ENCODE measurements around the gene DCUN1D1.

Gene DCUN1D1

DNA sequence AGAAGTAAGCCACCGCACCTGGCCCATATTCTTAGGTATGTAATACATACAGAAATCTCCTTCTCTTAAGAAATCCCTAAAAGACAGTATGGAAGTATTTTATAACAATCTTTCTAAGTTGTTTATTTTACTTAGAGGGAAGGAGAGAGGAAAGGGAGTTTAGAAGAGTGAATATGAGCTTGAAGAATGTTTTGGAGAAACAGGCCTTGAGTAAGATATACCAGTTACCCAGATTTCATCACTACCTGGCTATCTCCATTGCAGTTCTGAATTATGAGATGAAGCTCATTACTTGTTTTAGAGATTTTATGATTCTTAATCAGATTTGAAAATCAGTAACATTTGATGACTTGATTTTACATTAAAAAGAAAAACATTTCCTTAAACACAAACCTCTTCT is 71.9 kb downstream of the DCUN1D1 start:
- TF ChIP-seq YY1 (IDR thresholded peaks at IDR 0.05; ENCODE audit: insufficient read depth, insufficient read length) (no peak), SUZ12 (IDR thresholded peaks at IDR 0.05; ENCODE audit: extremely low read depth, insufficient read depth, insufficient read length) (no peak), ZNF274 (IDR thresholded peaks at IDR 0.05; ENCODE audit: low read depth, low read length) (no peak)
- Histone ChIP-seq H3K4me1 (ENCODE audit: insufficient read depth, insufficient read length) (no peaks in the 10 kb centered on the region), H3K4me3 (ENCODE audit: insufficient read length, low read depth) (no peak overlapping the region), H3K36me3 (ENCODE audit: insufficient read depth, insufficient read length, low read length) (no peaks in the 10 kb centered on the region), H3K9me3 (ENCODE audit: insufficient read depth, low read length) (no peaks in the 10 kb centered on the region), H3K9ac (ENCODE audit: insufficient read length, low read depth) (no peak overlapping the region), H3K27me3 (ENCODE audit: insufficient read depth, insufficient read length) (no peaks in the 10 kb centered on the region)
- no peak for DNase-seq (ENCODE audit: low read depth, low spot score)

DNA sequence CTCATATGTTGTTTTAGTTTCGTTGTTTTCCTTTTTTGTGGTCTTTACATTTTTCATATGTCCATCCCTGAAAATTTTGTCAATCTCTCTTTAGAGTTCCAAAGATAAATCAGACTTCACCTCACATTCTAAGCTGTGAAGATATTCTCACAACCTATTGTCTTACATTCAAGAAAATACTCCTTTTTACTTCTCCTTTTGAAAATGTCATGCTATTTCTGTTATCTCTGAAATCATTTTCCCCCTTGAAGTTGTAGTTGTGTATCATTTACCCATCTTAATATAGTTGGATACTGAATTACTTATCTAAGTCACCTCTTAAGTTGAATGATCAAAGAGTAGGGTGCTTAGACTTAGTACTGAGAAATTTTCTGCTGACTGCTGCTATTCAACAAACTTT is 74.3 kb downstream of the DCUN1D1 start:
- Histone ChIP-seq H3K9ac (ENCODE audit: insufficient read length, low read depth) (no peak overlapping the region), H3K4me3 (ENCODE audit: insufficient read length, low read depth) (no peak overlapping the region), H3K36me3 (ENCODE audit: insufficient read depth, insufficient read length, low read length) (peaks cover 4% of the 10 kb centered on the region), H3K9me3 (ENCODE audit: insufficient read depth, low read length) (no peaks in the 10 kb centered on the region), H3K27me3 (ENCODE audit: insufficient read depth, insufficient read length) (no peaks in the 10 kb centered on the region), H3K4me1 (ENCODE audit: insufficient read depth, insufficient read length) (no peaks in the 10 kb centered on the region)
- DNase-seq (ENCODE audit: low read depth, low spot score): no peak
- TF ChIP-seq ZNF274 (IDR thresholded peaks at IDR 0.05; ENCODE audit: low read depth, low read length): no peak

DNA sequence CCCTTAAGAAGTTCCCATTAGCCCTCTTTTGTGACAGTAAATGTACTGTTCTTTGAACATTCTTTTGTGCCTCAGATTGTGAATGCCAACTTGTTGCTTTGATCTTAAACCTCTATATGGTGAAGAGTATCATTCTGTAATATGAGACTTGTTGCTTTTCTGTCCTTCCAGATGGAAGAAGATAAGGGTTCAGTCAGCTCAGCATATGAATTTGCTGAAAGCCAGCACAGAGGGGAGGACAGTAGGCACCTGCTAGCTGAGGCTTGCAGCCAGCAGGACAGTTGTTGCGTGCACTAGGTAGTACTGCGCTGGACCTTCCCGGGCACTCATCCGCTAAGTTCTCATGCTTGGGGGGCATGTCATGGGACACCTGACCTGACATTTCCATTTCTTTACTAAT is 74.7 kb downstream of the DCUN1D1 start:
- Histone ChIP-seq H3K9ac (ENCODE audit: insufficient read length, low read depth) (no peak overlapping the region), H3K4me3 (ENCODE audit: insufficient read length, low read depth) (no peak overlapping the region), H3K27me3 (ENCODE audit: insufficient read depth, insufficient read length) (no peaks in the 10 kb centered on the region), H3K9me3 (ENCODE audit: insufficient read depth, low read length) (no peaks in the 10 kb centered on the region), H3K4me1 (ENCODE audit: insufficient read depth, insufficient read length) (no peaks in the 10 kb centered on the region), H3K36me3 (ENCODE audit: insufficient read depth, insufficient read length, low read length) (peaks cover 4% of the 10 kb centered on the region)
- TF ChIP-seq YY1 (IDR thresholded peaks at IDR 0.05; ENCODE audit: insufficient read depth, insufficient read length) (no peak), SUZ12 (IDR thresholded peaks at IDR 0.05; ENCODE audit: extremely low read depth, insufficient read depth, insufficient read length) (no peak), ZNF274 (IDR thresholded peaks at IDR 0.05; ENCODE audit: low read depth, low read length) (no peak)
- no peak for DNase-seq (ENCODE audit: low read depth, low spot score)

DNA sequence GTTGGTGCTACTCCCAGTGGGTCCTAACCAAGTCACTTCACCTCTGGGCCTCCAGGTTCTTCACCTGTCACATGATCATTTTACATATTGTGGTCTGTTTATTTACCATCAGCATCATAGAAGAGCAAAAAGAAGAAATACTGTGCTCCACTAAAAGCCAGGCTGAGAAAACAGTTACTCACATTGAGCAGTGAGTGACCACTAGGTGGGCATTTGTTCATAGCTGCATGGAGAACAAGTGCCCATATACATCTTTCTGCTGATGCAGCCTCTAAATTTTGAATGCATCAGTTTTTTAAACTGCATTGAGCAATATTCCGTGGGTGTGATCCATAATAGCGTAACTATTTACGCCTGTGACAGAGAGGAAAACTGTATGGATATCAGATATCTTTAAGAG is 76.2 kb downstream of the DCUN1D1 start:
- no peaks in the 10 kb centered on the region for H3K27me3 ChIP-seq (ENCODE audit: insufficient read depth, insufficient read length)
- DNase-seq (ENCODE audit: low read depth, low spot score): no peak
- no peaks in the 10 kb centered on the region for H3K9me3 ChIP-seq (ENCODE audit: insufficient read depth, low read length)
- H3K4me1 ChIP-seq (ENCODE audit: insufficient read depth, insufficient read length): no peaks in the 10 kb centered on the region
- TF ChIP-seq YY1 (IDR thresholded peaks at IDR 0.05; ENCODE audit: insufficient read depth, insufficient read length) (no peak), SUZ12 (IDR thresholded peaks at IDR 0.05; ENCODE audit: extremely low read depth, insufficient read depth, insufficient read length) (no peak), ZNF274 (IDR thresholded peaks at IDR 0.05; ENCODE audit: low read depth, low read length) (no peak)
- no peak overlapping the region for H3K9ac ChIP-seq (ENCODE audit: insufficient read length, low read depth)
- no peak overlapping the region for H3K4me3 ChIP-seq (ENCODE audit: insufficient read length, low read depth)
- H3K36me3 ChIP-seq (ENCODE audit: insufficient read depth, insufficient read length, low read length): peaks cover 4% of the 10 kb centered on the region

DNA sequence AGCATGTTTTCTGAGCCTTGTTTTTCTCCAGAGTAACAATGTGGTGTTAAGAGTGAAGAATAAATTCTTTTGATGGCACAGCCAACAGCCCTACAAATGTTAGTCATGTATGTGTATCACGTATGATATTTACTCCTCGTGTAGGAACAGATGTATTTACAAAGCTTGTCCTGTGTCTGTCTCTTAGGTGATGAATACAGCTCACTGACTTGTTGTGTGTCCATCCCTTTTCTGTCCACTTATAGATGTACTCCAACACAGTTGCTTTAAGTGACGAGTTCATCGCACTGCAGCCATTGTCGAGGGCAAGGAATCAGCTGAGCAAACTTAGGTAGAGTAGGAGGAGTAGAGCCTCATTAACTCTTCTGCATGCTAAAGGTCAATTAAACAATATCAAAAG is 78.1 kb downstream of the DCUN1D1 start:
- DNase-seq (ENCODE audit: low read depth, low spot score): no peak
- TF ChIP-seq SUZ12 (IDR thresholded peaks at IDR 0.05; ENCODE audit: extremely low read depth, insufficient read depth, insufficient read length) (no peak), YY1 (IDR thresholded peaks at IDR 0.05; ENCODE audit: insufficient read depth, insufficient read length) (no peak), ZNF274 (IDR thresholded peaks at IDR 0.05; ENCODE audit: low read depth, low read length) (no peak)
- H3K4me1 ChIP-seq (ENCODE audit: insufficient read depth, insufficient read length): no peaks in the 10 kb centered on the region
- H3K27me3 ChIP-seq (ENCODE audit: insufficient read depth, insufficient read length): no peaks in the 10 kb centered on the region
- no peaks in the 10 kb centered on the region for H3K9me3 ChIP-seq (ENCODE audit: insufficient read depth, low read length)
- H3K9ac ChIP-seq (ENCODE audit: insufficient read length, low read depth): no peak overlapping the region
- H3K36me3 ChIP-seq (ENCODE audit: insufficient read depth, insufficient read length, low read length): peaks cover 11% of the 10 kb centered on the region
- no peak overlapping the region for H3K4me3 ChIP-seq (ENCODE audit: insufficient read length, low read depth)

DNA sequence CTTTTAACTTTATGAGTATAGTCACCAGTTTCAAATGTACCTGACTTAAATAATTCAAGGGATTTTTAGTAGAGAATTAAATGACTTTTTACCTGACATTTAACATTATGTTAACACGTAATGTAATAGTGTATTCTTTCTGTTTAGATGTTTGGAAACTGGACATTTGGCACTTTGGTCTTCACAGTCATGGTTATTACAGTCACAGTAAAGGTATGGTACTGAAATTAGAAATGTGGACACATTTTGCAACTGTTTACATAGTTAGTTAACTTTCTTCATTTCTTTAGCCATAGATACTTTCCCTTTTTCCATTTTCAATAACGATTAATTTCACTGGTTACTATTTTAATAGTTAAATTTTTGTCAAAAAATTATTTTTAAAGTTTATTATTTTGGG is 83.8 kb downstream of the DCUN1D1 start:
- Histone ChIP-seq H3K36me3 (ENCODE audit: insufficient read depth, insufficient read length, low read length) (peaks cover 7% of the 10 kb centered on the region), H3K9ac (ENCODE audit: insufficient read length, low read depth) (no peak overlapping the region), H3K9me3 (ENCODE audit: insufficient read depth, low read length) (no peaks in the 10 kb centered on the region), H3K4me3 (ENCODE audit: insufficient read length, low read depth) (no peak overlapping the region), H3K4me1 (ENCODE audit: insufficient read depth, insufficient read length) (no peaks in the 10 kb centered on the region), H3K27me3 (ENCODE audit: insufficient read depth, insufficient read length) (no peaks in the 10 kb centered on the region)
- no peak for DNase-seq (ENCODE audit: low read depth, low spot score)
- TF ChIP-seq YY1 (IDR thresholded peaks at IDR 0.05; ENCODE audit: insufficient read depth, insufficient read length) (no peak), ZNF274 (IDR thresholded peaks at IDR 0.05; ENCODE audit: low read depth, low read length) (no peak), SUZ12 (IDR thresholded peaks at IDR 0.05; ENCODE audit: extremely low read depth, insufficient read depth, insufficient read length) (no peak)

DNA sequence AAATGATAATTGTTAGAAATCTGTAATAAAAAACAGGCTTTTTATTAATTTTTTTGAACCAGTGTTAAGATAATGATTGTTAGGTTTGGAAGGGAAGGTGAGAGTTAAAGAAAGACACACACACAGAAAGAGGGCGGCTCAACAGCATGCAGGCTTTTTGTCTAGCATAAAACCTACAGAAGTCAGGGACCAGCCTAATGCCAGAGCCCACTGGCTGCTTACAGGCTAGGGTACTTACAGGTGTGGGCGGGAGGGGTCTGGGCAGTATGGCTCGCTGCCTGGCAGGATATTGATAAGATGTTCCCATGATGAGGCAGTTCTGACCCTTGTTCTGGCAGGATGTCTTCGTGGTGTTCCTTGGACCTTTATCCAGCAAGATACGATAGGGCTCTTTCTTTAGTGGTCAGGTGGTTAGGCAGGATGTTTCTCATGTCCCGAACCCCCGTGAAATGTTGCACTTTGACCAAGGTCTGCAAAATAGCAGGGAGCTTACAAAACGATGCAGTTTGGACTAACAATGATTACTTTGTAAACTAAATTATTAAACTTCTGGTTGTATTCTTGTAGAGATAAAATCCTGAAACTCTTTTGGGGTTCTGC is 84.7 kb downstream of the DCUN1D1 start:
- Histone ChIP-seq H3K4me1 (ENCODE audit: insufficient read depth, insufficient read length) (no peaks in the 10 kb centered on the region), H3K27me3 (ENCODE audit: insufficient read depth, insufficient read length) (no peaks in the 10 kb centered on the region), H3K36me3 (ENCODE audit: insufficient read depth, insufficient read length, low read length) (peaks cover 7% of the 10 kb centered on the region), H3K9ac (ENCODE audit: insufficient read length, low read depth) (no peak overlapping the region), H3K9me3 (ENCODE audit: insufficient read depth, low read length) (no peaks in the 10 kb centered on the region), H3K4me3 (ENCODE audit: insufficient read length, low read depth) (no peak overlapping the region)
- no peak for TF ChIP-seq SUZ12 (IDR thresholded peaks at IDR 0.05; ENCODE audit: extremely low read depth, insufficient read depth, insufficient read length)
- TF ChIP-seq YY1 (IDR thresholded peaks at IDR 0.05; ENCODE audit: insufficient read depth, insufficient read length): no peak
- TF ChIP-seq ZNF274 (IDR thresholded peaks at IDR 0.05; ENCODE audit: low read depth, low read length): no peak
- no peak for DNase-seq (ENCODE audit: low read depth, low spot score)
